Activated T-cell treated with anti-CD3 and anti-CD28 coated beads for 48 hours (primary cell): ENCODE data around the gene RAB28.

ENCODE experiments used
- DNase-seq: peaks from one replicate; pipeline ENCODE4 v3.0.0-alpha.2; 2020; ENCODE audit warnings: low read depth

RAB28 gene

GRCh38 chr4:13509442-13509841 lies 25.3 kb upstream of the RAB28 start:
- no peak for DNase-seq

- DNase-seq, result no peak
Observed at GRCh38 chr4:13504374-13504773, 20.2 kb upstream of the RAB28 start.

- no peak for DNase-seq
Observed at GRCh38 chr4:13498469-13498868, 14.3 kb upstream of the RAB28 start.

GRCh38 chr4:13496605-13497004 lies 12.5 kb upstream of the RAB28 start:
- DNase-seq, result no peak

GRCh38 chr4:13495753-13496152 lies 11.6 kb upstream of the RAB28 start:
- DNase-seq, result no peak

- DNase-seq, result no peak
Observed at GRCh38 chr4:13493793-13494192, 9.7 kb upstream of the RAB28 start.

- no peak for DNase-seq
Observed at GRCh38 chr4:13492747-13493146, 8.6 kb upstream of the RAB28 start.

- DNase-seq, result no peak
Observed at GRCh38 chr4:13484749-13485221, 645 bp upstream of the RAB28 start.

GRCh38 chr4:13483768-13484121 lies 395 bp downstream of the RAB28 start:
- DNase-seq, result no peak

- DNase-seq, result no peak
Observed at GRCh38 chr4:13483136-13483767, 888 bp downstream of the RAB28 start.

- no peak for DNase-seq
Observed at GRCh38 chr4:13481569-13481968, 2.6 kb downstream of the RAB28 start.

GRCh38 chr4:13478707-13479106 lies 5.4 kb downstream of the RAB28 start:
- no peak for DNase-seq

GRCh38 chr4:13478131-13478530 lies 6.0 kb downstream of the RAB28 start:
- DNase-seq, result no peak

- no peak for DNase-seq
Observed at GRCh38 chr4:13476915-13477314, 7.2 kb downstream of the RAB28 start.

GRCh38 chr4:13476152-13476551 lies 8.0 kb downstream of the RAB28 start:
- no peak for DNase-seq

GRCh38 chr4:13471400-13471799 lies 12.7 kb downstream of the RAB28 start:
- DNase-seq, result no peak

GRCh38 chr4:13470379-13470778 lies 13.8 kb downstream of the RAB28 start:
- no peak for DNase-seq

- DNase-seq, result no peak
Observed at GRCh38 chr4:13464973-13465372, 19.2 kb downstream of the RAB28 start.

GRCh38 chr4:13464543-13464942 lies 19.6 kb downstream of the RAB28 start:
- no peak for DNase-seq

- DNase-seq, result no peak
Observed at GRCh38 chr4:13461191-13461905, 22.8 kb downstream of the RAB28 start.

- no peak for DNase-seq
Observed at GRCh38 chr4:13455411-13455810, 28.7 kb downstream of the RAB28 start.

GRCh38 chr4:13454786-13455185 lies 29.4 kb downstream of the RAB28 start:
- DNase-seq, result no peak

GRCh38 chr4:13452927-13453579 lies 31.1 kb downstream of the RAB28 start:
- DNase-seq, result no peak
